PC-3 (cell line): ENCODE data around the gene EFEMP1. TPM values are rescaled to one million over a fixed set of nuclear protein-coding genes. Genes with fewer than 3 reads are reported as not detected.

Experiments
- ATAC-seq: fragments of 200-7000 bp; cut with Tn5 transposase; 2 replicates; pipeline ENCODE4 v1.9.1; 2020; ENCODE audit warnings: mild to moderate bottlenecking, moderate library complexity
- BruUV-seq: library from RNA; stranded (reverse); fragments of 400-500 nt; replicated peaks from 2 replicates; lab custom pipeline; 2021; lab: Mats Ljungman, UMichigan
- CTCF ChIA-PET: fragments of 300-600 bp; sonication (Branson Sonifier 250); formaldehyde crosslinking; loops from one replicate; lab custom pipeline; 2022; ENCODE audit warnings: antibody characterized with exemption; lab: Charles Lee
- POLR2A ChIA-PET: fragments of 300-600 bp; sonication (Branson Sonifier 250); formaldehyde crosslinking; loops from one replicate; lab custom pipeline; 2022; ENCODE audit warnings: antibody characterized with exemption; ENCODE audit not compliant: unreplicated experiment; lab: Charles Lee
- DNase-seq: peaks from one replicate; pipeline ENCODE4 v3.0.0-alpha.2; 2015
- H2AFZ ChIP-seq: fragments of 300-600 bp; sonication (generic); 2 replicates; pipeline ENCODE4 v1.6.0; 2016; ENCODE audit warnings: antibody characterized with exemption, low read length
- H3F3A ChIP-seq: fragments of 300-600 bp; sonication (generic); one replicate; pipeline ENCODE4 v1.6.0; 2017; ENCODE audit warnings: antibody characterized with exemption, low read length, control low read depth, mild to moderate bottlenecking; ENCODE audit not compliant: unreplicated experiment
- H3K27ac ChIP-seq: fragments of 300-600 bp; sonication (generic); 2 replicates; pipeline ENCODE4 v1.5.1; 2016; ENCODE audit warnings: mild to moderate bottlenecking, low read length
- H3K27me3 ChIP-seq: fragments of 300-600 bp; sonication (generic); 2 replicates; pipeline ENCODE4 v1.6.1; 2016; ENCODE audit warnings: low read length, mixed read lengths
- H3K36me3 ChIP-seq: fragments of 300-600 bp; sonication (generic); 2 replicates; pipeline ENCODE4 v1.6.1; 2016; ENCODE audit warnings: low read depth, mixed run types, low read length, mixed read lengths
- H3K4me1 ChIP-seq: fragments of 300-600 bp; sonication (generic); 2 replicates; pipeline ENCODE4 v1.5.1; 2016; ENCODE audit warnings: low read length; ENCODE audit not compliant: insufficient read depth
- H3K4me2 ChIP-seq: fragments of 300-600 bp; sonication (generic); 2 replicates; pipeline ENCODE4 v1.6.0; 2016; ENCODE audit warnings: low read length
- H3K4me3 ChIP-seq: fragments of 300-600 bp; sonication (generic); 2 replicates; pipeline ENCODE4 v1.5.1; 2016; ENCODE audit warnings: mild to moderate bottlenecking, low read length, mixed read lengths
- H3K79me2 ChIP-seq: fragments of 300-600 bp; sonication (generic); 2 replicates; pipeline ENCODE4 v1.6.1; 2017; ENCODE audit warnings: low read length, mixed read lengths
- H3K9ac ChIP-seq: fragments of 300-600 bp; sonication (generic); 2 replicates; pipeline ENCODE4 v1.6.0; 2016; ENCODE audit warnings: mild to moderate bottlenecking, low read length
- H3K9me2 ChIP-seq: fragments of 300-600 bp; sonication (generic); replicated peaks from 2 replicates; pipeline ENCODE4 v1.6.1; 2016; ENCODE audit warnings: mixed run types, low read length, mixed read lengths
- H3K9me3 ChIP-seq: fragments of 300-600 bp; sonication (generic); 2 replicates; pipeline ENCODE4 v1.6.1; 2016; ENCODE audit warnings: low read length, mixed read lengths
- H4K20me1 ChIP-seq: fragments of 300-600 bp; sonication (generic); 2 replicates; pipeline ENCODE4 v1.6.1; 2016; ENCODE audit warnings: low read length, mixed read lengths
- EZH2 ChIP-seq: fragments of 300-600 bp; sonication (generic); IDR thresholded peaks from one replicate; pipeline ENCODE4 v1.6.1; 2017; ENCODE audit warnings: antibody characterized with exemption, mild to moderate bottlenecking, low read length; ENCODE audit not compliant: unreplicated experiment
- EZH2phosphoT487 ChIP-seq: fragments of 300-600 bp; sonication (generic); IDR thresholded peaks from 2 replicates; pipeline ENCODE4 v1.6.1; 2018; ENCODE audit warnings: mild to moderate bottlenecking, antibody characterized with exemption, low read length, borderline replicate concordance
- intact Hi-C: fragments of 100-400 bp; cut with micrococcal nuclease; formaldehyde crosslinking; loops from 2 replicates; pipeline ENCODE4 v1.9.0; 2023
- total RNA-seq: library from RNA; depleted of rRNA; stranded (reverse); fragments of >200 nt; gene quantifications from 2 replicates; pipeline ENCODE4 v1.2.3, GENCODE V29; 2014
- TF ChIP-seq, protein P1 (sequence below): fragments of 300-600 bp; sonication (generic); conservative IDR thresholded peaks from 2 replicates; pipeline ENCODE4 v1.5.1; 2017; ENCODE audit warnings: antibody characterized with exemption, low read depth, mild to moderate bottlenecking, low read length

Gene EFEMP1
- total RNA-seq, 1 experiment from 2014 or later, result 59.6 TPM

DNA sequence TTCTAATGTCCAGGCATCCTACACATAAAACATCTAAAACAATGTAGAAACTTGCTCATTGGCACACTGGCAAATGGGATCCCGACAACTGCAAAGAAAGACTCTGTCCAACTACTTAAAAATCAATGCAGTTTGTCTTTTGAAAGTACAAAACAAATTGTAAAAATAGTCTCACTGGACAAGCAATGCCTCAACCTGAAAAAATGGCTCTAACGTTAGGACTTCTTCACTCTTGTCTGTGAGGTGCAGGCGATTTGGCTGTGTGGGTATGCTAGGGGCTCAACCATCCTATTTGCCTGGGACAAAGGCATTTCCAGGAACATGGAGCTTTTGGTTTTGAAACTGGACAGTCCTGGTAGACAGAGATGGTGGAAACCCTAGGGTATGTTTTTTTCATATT is 10.7 kb downstream of the EFEMP1 start:
- Histone ChIP-seq H3K9ac (no peak overlapping the region), H3K4me2 (no peak overlapping the region), H3K4me3 (no peak overlapping the region), H3K36me3 (no peaks in the 10 kb centered on the region), H3F3A (no peaks in the 10 kb centered on the region), H4K20me1 (no peaks in the 10 kb centered on the region), H3K27ac (no peak overlapping the region), H3K79me2 (no peaks in the 10 kb centered on the region), H3K9me3 (no peaks in the 10 kb centered on the region), H3K9me2 (no peaks in the 10 kb centered on the region), H3K27me3 (no peaks in the 10 kb centered on the region), H2AFZ (no peak overlapping the region), H3K4me1 (peaks cover 11% of the 10 kb centered on the region; the same call in 1 of the 2 replicates)
- ATAC-seq (no peak), DNase-seq (no peak)
- ChIA-PET CTCF (no interaction called here), POLR2A (no interaction called here)
- BruUV-seq, result no TSS peak
- TF ChIP-seq EZH2phosphoT487, result no peak
- TF ChIP-seq EZH2, result no peak
- TF ChIP-seq, protein P1, sequence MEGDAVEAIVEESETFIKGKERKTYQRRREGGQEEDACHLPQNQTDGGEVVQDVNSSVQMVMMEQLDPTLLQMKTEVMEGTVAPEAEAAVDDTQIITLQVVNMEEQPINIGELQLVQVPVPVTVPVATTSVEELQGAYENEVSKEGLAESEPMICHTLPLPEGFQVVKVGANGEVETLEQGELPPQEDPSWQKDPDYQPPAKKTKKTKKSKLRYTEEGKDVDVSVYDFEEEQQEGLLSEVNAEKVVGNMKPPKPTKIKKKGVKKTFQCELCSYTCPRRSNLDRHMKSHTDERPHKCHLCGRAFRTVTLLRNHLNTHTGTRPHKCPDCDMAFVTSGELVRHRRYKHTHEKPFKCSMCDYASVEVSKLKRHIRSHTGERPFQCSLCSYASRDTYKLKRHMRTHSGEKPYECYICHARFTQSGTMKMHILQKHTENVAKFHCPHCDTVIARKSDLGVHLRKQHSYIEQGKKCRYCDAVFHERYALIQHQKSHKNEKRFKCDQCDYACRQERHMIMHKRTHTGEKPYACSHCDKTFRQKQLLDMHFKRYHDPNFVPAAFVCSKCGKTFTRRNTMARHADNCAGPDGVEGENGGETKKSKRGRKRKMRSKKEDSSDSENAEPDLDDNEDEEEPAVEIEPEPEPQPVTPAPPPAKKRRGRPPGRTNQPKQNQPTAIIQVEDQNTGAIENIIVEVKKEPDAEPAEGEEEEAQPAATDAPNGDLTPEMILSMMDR, result no peak
- intact Hi-C loops, result no loop called here

DNA sequence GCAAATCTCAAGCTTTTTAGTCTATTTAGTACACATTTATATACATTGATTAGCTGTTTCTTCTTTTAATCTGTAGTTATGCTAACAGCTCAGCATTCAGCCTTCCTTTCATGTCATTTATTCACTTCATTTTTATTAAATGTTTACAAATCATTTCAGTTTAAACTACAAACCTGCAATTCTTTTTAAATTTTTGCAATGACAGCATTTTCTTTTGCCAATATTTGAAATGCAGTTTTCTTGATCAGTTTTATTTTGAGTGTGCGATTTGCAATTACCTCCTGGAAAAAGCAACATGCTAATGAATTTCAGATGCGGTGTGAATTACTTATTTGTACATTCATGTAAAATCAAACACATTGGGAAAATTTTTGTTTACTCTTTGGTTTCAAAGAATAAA is 13.5 kb downstream of the EFEMP1 start:
- CTCF ChIA-PET, result no interaction called here
- intact Hi-C loops, result no loop called here
- no peak overlapping the region for H3K27ac ChIP-seq
- BruUV-seq, result no TSS peak
- H3K9me3 ChIP-seq, result no peaks in the 10 kb centered on the region
- no peak overlapping the region for H2AFZ ChIP-seq
- no peak overlapping the region for H3K4me2 ChIP-seq
- no peaks in the 10 kb centered on the region for H3K79me2 ChIP-seq
- H3K36me3 ChIP-seq, result no peaks in the 10 kb centered on the region
- peaks cover 2% of the 10 kb centered on the region; the same call in 1 of the 2 replicates for H3K4me1 ChIP-seq
- TF ChIP-seq EZH2phosphoT487 (no peak), EZH2 (no peak)
- TF ChIP-seq, protein P1, result no peak
- no peak overlapping the region for H3K9ac ChIP-seq
- H3F3A ChIP-seq, result no peaks in the 10 kb centered on the region
- H3K9me2 ChIP-seq, result no peaks in the 10 kb centered on the region
- no peaks in the 10 kb centered on the region for H3K27me3 ChIP-seq
- POLR2A ChIA-PET, result no interaction called here
- ATAC-seq, result no peak
- H3K4me3 ChIP-seq, result no peak overlapping the region
- DNase-seq, result no peak
- H4K20me1 ChIP-seq, result no peaks in the 10 kb centered on the region

DNA sequence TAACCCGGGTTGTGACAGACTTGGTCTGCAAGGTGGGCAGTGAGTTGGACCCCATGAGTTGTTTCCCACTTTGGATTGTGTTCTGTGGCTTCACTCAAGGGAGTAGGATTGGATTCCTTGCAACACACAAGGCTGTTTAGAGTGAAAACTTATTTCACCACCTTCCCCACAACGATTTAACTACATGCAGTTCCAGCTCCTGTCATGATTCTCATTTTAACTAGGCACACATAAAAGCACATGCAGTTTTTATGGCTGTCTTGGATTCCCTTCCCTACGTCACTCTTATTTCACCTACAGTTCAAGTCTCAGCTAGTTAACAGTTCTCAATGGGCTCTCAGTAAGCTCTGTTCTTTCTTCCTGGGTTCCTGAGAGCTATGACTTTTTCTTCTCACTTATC is 15.9 kb downstream of the EFEMP1 start:
- Histone ChIP-seq H3F3A (no peaks in the 10 kb centered on the region), H3K9ac (no peak overlapping the region), H3K79me2 (no peaks in the 10 kb centered on the region), H3K4me3 (no peak overlapping the region), H3K9me2 (no peaks in the 10 kb centered on the region), H3K27me3 (no peaks in the 10 kb centered on the region), H4K20me1 (no peaks in the 10 kb centered on the region), H3K36me3 (peaks cover 6% of the 10 kb centered on the region; the same call in 1 of the 2 replicates), H2AFZ (no peak overlapping the region), H3K27ac (no peak overlapping the region), H3K9me3 (no peaks in the 10 kb centered on the region), H3K4me2 (no peak overlapping the region), H3K4me1 (no peaks in the 10 kb centered on the region)
- BruUV-seq, result no TSS peak
- ATAC-seq, result no peak
- intact Hi-C loops, result no loop called here
- no peak for DNase-seq
- ChIA-PET CTCF (no interaction called here), POLR2A (no interaction called here)
- TF ChIP-seq EZH2, result no peak
- TF ChIP-seq, protein P1, result no peak
- no peak for TF ChIP-seq EZH2phosphoT487
